Kasumi-1 (cell line): ENCODE data around the gene TIMM9.
"Not testable (repeated sequence)": the region's sequence is repeated elsewhere in the genome, so short reads cannot be mapped to it uniquely, and the experiment has no call there.

Experiments used
- DNase-seq, 2 experiments: peaks; one replicate each; lab custom pipeline; 2025; lab: John Stamatoyannopoulos, UW

TIMM9 gene

DNA sequence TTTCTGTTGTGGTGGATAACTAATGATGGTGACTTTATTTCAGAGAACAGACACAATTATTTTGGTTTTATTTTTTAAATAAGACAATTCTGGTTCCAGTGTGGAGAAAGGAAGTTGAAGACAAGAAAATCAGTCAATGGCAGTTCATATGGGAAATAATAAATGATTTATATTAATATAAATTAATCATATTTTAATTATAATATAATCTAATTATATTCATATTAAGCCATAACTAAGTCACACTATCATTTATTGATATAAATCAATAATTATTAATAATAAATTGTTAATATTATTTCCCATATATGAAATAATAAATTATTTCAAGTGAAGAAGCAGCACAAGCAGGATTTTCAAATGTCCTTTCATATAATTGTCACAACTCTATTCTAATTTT, 28.8 kb downstream of the TIMM9 start:
- DNase-seq, result no peak

DNA sequence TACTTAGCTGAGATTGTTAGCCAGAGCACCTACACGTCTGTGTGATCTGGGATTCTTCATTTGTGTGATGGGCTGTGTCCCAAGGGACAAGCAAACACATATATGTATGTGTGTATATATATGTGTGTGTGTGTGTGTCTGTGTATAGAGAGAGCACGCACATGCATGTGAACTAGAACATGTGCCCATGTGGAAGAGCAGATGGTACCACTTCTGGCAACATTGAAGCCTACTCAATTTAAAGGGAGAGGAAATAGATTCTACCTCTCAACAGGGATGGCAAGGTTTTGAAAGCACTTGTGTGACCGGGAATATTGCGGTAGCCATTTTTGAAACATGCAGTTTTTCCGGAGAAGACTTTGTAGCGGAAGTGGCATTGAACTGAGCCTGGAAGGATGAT, 30.2 kb downstream of the TIMM9 start:
- no peak for DNase-seq

DNA sequence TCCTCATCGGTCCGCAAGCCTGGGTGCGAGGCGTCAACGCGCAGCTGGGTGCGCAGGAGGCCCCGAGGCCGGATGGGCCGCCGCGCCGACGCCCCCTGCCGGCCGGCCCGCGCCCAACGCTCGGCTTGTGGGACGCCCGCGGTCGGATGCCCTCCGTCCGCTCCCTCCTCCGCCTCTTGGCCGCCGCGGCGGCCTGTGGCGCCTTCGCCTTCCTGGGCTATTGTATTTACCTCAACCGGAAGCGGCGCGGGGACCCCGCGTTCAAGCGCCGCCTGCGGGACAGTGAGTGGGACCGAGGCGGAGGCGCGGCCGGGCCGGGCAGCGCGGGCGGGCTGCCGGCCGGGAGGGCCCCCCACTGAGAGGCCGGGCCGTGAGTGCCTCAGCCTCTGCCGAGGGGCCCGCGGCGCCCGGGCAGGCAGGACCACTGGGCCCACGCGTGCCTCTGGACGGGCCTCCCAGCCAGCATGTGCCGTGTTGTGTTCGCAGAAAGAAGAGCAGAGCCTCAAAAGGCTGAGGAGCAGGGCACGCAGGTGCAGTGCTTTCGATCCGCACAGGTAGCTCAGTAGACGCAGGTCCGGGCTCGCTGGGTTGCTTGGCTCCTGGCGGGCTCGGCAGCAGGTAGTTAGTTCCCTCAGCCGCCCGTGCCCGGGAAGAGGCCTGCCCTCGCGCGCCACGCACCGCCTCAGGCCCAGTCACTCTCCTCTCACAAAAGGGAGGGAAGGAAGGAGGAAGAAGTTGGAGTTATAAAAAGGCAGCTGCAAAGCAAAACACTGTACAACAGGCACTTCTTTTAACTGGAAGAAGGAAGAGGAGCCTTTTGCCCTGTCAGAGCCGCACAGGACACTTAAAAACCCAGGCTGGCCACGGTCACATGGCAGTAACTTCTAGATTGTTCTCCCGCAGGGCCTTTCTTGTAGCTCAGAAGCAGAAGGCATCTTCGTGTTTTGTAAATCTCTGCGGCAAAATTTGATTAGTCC, 31.2 kb downstream of the TIMM9 start, which contains the start of gene TOMM20L:
TSS of gene TOMM20L (plus strand) at position 119 of the 977 bp plus-strand sequence. CDS start at position 147, 28 bp downstream.
- DNase-seq, result peak; percentile 59 to 62

DNA sequence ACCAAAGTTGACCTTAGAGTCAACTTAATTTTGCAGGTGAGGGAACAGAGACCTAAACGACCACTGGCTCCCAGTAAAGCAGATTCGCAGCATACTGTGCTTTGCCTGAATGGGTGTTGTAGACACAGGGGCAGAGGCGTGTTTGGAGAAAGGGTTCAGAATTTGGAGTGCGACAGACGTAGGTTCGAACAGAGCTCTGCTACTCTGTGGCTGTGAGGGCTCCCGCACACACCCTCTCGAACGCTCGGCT, 31.8 kb downstream of the TIMM9 start:
- DNase-seq, result no peak

DNA sequence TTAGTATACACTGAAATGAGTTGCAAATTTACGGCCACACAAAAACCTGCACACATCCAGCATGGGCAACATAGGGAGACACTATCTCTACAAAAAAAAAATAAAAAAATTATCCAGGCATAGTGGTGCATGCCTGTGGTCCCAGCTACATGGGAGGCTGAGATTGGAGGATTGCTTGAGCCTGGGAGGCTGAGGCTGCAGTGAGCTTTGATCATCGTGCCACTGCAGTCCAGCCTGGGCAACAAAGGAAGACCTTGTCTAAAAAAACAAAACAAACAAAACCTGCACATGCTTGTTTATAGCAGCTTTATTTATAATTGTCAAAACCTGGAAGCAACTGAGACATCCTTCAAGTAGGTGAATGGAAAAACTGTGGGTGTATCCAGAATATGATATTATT, 36.5 kb downstream of the TIMM9 start:
- no peak for DNase-seq

DNA sequence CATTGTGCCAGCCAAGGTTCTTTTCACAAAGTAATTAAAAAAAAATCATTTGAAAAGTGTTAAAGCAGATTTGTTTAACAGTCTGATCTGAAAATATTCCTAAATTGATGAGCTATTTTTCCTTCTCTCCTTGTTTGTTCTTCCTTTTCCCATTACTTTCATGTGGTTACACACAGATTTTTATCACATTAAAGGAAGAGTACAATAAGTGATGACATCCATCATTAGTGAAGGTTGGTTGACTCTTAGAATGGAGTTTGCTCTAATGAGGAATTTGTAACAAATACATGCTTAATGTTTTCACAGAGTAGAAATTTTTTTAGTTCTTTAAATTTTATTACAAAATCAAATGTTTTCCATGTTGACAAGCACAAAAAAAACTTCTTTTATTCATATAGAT, 50.5 kb downstream of the TIMM9 start:
- no peak for DNase-seq

DNA sequence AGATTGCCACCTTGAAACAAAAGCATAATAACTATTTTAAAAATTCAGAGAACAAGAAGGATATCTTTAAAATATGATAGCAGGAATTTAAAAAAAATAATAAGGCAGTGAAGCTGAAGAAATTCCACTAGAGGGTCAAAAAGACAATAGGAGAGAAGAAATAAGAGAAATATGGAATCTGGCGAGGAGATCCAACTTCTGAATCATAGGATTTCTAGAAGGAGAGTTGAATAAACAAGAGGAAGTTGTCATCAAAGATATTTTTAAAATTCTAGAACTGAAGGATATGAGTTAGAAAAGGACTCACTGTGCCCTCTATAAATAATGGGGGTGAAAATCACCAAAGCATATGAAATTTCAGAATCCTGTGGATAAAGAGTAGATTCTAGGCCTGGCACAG, 58.4 kb downstream of the TIMM9 start:
- no peak for DNase-seq

DNA sequence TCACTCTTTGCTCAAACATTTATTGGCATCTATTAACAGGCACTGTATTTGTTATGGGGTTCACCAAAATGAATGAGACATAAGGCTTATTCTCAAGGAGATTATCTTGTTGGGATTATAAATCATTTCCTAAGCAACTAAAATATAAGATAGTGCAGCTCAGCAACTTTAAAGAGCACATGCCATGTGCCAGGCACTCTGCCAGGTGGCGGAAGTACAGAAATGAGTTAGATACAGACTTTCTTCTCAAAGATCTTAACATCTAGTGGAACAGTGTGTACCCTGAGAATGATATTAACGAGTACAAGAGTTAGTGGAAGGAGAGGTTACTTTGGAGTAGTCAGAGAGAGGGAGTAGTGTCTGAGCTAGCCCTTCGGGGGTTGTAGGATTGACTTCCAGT, 60.0 kb downstream of the TIMM9 start:
- no peak for DNase-seq

DNA sequence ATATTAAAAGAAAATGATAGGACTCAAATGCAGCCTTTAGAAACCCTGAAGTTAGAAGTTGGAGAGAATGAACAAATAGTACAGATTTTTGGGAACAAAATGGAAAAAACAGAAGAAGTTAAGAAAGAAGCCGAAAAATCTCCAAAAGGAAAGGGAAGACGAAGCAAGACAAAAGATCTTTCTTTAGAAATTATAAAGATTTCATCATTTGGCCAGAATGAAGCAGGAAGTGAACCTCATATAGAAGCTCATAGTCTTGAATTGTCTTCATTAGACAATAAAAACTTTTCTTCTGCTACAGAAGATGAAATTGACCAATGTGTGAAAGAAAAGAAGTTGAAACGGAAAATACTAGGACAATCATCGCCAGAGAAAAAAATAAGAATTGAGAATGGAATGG, 63.0 kb downstream of the TIMM9 start:
- DNase-seq, result no peak

DNA sequence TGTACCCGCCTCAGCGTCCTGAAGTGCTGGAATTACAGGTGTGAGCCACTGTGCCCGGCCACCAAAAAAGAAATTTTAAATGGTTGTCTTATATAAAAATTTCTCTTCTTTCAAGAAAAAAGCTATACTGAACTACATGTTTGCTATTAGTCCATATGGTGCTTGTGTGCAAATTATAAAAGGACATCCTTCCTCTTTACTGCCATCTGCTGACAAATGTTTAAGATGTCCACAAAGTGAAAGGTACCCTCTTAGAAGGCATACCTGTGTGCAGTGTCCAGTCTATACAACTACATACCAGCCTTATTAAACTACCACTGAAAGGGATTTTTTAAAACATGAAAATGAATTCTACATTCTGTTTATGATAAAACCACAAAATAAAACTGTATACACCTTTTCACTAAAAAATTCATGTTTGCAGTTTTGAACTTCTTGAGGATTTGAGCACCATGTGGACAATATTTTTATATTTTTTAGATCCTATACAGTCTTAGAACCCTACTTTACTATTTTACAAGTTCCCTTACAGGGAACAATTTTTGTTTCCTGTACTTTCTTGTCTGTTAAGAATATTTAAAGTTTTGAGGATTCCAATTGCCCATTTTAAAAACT, 64.4 kb downstream of the TIMM9 start:
- DNase-seq, result peak; percentile 43 to 61

DNA sequence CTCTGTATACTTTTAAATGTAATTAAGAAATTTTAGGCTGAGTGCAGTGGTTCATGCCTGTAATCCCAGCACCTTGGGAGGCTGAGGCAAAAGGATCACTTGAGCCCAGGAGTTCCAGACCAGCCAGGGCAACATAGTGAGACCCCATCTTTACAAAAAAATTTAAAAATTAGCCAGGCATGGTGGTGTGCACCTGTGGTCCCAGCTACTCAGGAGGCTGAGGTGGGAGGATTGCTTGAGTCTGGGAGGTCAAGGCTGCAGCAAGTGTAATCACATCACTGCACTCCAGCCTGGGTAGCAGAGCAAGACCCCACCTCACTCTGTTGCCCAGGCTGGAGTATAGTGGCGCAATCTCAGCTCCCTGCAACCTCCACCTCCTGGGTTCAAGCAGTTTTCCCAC, 65.1 kb downstream of the TIMM9 start:
- DNase-seq, result not testable (repeated sequence)
